GM21367 (cell line): Measurements from ENCODE around the gene NR1I3.

Experiments used
- ATAC-seq: cut with Tn5 transposase; IDR thresholded peaks from one replicate; pipeline ENCODE4 v1.9.1; 2021; ENCODE audit not compliant: unreplicated experiment

The NR1I3 gene

GRCh38 chr1:161196521-161197451 is 41.2 kb downstream of the NR1I3 start:
- ATAC-seq: no peak

GRCh38 chr1:161196111-161196510 is 41.9 kb downstream of the NR1I3 start:
- ATAC-seq: no peak

DNA sequence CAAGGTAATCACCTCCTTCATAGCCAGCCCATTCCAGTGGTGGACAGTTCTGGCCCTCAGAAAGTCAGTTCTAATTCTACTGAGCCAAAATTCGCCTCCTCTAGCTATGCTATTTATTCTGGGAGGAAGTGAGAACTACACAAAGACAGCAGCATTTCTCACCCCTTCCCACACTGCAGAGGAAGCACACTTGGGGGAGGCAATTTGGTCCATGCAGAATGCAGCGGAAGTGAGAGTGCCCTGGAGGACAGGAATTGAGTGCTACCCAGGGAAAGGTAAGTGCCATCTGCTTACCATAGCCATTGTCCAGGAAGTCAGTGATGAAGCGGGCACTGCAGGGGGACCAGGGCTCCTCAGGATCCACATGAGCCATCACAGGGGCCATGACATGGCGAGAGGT is 42.8 kb downstream of the NR1I3 start:
- ATAC-seq: peak; percentile 61

DNA sequence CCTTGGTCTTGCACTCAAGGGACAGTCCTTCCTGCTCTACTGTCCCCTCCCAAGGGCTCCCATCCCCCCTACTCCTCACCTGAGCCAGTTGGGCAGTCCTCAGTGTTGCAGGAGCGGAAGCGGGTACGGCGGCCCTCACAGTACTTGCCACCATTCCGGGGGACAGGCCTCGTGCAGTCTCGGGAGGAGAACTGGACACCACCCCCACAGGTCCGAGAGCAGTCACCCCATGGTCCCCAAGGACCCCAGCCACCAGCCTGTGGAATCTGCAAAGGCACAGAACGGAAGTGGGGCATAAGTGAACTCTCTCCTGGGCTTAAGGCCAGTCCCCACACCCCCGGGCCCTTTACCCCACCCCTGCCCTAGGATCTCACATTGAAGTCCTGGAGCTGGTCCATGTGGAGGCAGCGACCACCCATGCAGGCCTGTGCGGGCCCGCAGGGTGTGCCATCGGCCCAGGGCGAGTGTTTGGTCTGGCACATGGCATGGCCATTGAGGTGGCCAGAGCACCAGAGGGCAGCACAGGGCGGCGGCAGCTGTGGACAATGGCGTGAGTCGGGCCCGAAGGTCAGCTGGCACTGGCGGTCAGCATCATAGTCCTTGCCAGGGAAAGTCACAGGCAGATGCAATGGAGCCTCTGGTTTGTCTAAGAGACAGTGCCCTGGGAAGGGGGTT is 44.3 kb downstream of the NR1I3 start:
- ATAC-seq: no peak

GRCh38 chr1:161192476-161193465 is 45.2 kb downstream of the NR1I3 start:
- no peak for ATAC-seq

DNA sequence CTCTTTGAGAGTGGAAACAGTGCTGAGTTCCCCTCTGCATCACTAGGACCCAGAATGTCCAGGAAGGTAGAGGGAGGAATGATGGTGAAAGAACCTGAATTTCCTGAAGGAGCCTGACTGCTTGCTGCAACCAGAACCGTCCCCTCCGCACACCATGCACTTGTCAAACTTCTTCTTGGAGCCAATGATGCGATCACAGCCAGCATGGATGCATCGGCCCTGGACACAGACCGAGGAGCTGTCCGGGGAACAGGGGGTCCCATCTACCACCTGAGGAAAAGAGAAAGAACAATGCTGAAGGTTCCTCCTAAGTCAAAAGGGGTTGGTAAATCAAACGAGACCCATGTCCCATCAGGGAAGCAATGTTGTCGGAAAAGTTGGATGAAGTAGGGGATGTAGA is 46.0 kb downstream of the NR1I3 start:
- ATAC-seq: no peak

GRCh38 chr1:161190962-161191521 is 47.0 kb downstream of the NR1I3 start:
- no peak for ATAC-seq

DNA sequence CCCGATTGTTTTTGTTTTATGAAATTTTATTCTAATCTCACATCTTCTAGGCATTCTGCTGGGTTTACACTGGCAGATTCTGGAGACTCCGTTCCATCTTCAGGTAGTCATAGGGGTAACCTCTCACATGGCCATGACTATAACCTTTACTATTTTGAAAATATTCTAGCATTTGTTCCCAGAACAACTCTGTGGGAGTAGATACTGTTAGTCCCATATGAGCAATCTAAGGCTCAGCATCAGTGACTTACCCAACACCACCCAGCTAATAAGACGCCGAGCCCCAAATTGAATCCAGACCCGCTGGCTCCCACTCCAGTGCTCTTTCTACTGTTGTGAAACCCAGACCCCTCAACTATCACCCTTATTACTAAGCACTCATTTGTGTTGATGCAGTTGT is 49.0 kb downstream of the NR1I3 start:
- ATAC-seq: no peak

GRCh38 chr1:161188381-161188780 is 49.6 kb downstream of the NR1I3 start:
- ATAC-seq: no peak

DNA sequence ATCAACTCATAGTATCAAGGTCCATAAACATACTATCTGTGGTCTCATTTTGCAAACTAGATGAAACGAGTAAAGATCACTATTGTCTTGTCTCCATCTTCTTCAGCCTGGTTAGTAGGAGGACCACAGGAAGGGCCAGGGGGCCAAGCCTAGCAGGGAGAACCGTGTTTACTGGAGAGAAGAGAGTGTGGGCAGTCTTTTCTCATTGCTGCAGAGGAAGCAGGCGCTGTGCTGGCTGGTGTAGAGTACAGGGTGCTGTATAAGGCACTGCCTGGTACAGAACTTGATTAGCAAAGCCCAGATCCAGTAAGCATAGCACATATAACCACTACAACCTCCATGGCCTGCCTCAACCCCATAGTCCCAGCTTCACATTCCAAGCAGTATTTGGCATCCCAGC is 50.7 kb downstream of the NR1I3 start:
- ATAC-seq: no peak

DNA sequence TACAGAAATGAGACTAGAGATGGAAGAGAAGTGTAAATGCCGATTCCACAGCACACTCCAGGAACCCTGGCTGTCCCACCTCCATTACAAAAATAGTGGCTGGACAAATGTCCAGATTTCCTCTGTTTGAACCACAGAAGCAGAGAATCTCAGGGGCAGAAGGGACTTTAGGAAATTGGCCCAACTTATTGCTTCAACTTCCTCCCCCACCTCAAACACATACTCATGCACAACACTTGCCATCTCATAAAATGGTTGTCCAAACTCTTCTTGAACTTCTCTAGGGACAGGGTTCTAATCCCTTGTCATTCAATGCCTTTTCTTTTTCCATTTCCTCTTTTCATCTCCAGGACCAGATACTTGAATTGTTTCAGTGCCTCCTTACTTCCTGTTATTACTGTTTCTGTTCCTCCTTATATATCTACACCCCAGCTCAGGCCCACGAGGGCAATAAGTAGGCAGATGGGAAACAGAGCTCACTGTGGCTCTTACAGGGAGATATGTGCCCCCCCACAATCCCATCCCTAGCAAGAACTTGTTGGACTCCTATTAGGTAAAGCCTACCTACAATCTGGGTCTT is 52.2 kb downstream of the NR1I3 start:
- peak; percentile 19 for ATAC-seq

GRCh38 chr1:161185282-161185682 is 52.7 kb downstream of the NR1I3 start:
- ATAC-seq: peak; percentile 47

DNA sequence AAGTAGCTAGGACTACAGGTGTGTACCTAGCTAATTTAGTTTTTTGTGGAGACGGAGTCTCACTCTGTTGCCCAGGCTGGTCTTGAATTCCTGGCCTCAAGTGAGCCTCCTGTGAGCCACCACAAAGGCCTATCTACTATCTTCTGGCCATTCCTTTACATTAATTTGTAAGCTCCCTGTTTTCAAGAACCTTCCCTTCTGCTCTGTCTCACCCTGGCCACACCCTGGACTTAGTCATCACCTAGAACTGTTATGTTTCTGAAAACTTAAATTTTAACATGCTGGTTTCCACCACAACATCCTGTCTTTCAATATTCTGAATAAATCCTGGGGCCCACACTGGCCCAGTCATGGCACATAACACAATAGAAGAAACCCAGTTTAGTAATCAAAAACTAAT is 55.8 kb downstream of the NR1I3 start:
- ATAC-seq: peak; percentile 44

DNA sequence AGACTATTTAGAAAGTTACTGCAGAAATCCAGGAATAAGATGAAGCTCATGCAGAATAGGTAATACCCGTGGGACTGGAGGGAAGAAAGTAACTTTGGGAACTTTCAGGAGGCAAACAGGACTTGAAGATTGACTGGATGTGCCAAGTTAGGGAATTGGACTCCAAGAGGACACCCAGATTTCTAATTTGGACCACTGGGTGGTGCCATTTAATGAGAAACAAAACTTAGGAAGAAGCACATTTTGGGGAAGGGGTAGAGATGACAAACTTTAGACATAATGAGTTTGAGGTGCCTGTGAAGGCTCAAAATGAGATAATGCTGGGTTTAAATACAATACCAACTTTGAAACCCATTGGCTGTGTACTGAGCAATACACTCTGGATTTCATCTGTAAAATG is 57.4 kb downstream of the NR1I3 start:
- no peak for ATAC-seq

DNA sequence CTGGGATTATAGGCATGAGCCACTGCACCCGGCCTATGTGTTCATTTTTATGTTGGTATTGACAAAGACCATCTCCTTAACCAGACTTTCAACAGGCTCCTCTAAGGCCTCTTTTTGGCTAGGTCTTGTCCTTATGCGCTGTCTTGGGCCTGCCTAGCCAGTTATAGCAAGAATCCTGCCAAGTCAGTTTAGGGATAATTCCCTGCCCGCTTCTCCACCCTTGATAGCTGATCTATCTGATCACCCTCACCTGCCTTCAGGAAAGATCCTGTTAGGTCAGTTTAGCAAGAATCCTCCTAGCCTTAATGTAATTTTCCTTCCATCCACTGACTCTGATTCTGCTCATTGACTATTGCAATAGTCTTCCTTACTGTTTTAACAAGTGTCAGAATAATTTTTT is 58.3 kb downstream of the NR1I3 start:
- ATAC-seq: no peak
